Stomach (tissue), 9 donors: ENCODE results near the gene OBP2A. TPM values are rescaled to one million over a fixed set of nuclear protein-coding genes. Genes with fewer than 3 reads are reported as not detected.
"Not testable (repeated sequence)": the region's sequence is repeated elsewhere in the genome, so short reads cannot be mapped to it uniquely, and the experiment has no call there.

Experiments
- DNase-seq, 2 donors: peaks; one replicate each; pipeline versions ENCODE4 v3.0.0 to v3.0.0-alpha.2; 2013 to 2019
- H3K27ac ChIP-seq, 5 donors: fragments of 200-600 bp in 4 of 5; sonication (generic) in 4 of 5; one replicate each; pipeline ENCODE4 v1.5.1; 2013 to 2019; ENCODE audit warnings: mild to moderate bottlenecking in 1 of 5, moderate library complexity in 1 of 5
- H3K27me3 ChIP-seq, 3 donors: fragments of 200-600 bp; sonication (generic); one replicate each; pipeline ENCODE4 v1.5.1; 2017 to 2019; ENCODE audit warnings: mixed run types in 1 of 3
- H3K36me3 ChIP-seq, 4 donors: fragments of 200-600 bp; sonication (generic); 1 replicate in 3 of 4; 2 replicates in 1 of 4; pipeline ENCODE4 v1.5.1; 2016 to 2019
- H3K4me1 ChIP-seq, 4 donors: fragments of 200-600 bp; sonication (generic); one replicate each; pipeline ENCODE4 v1.5.1; 2016 to 2019
- H3K4me3 ChIP-seq, 4 donors: fragments of 200-600 bp; sonication (generic) in 3 of 4; one replicate each; pipeline ENCODE4 v1.5.1; 2016 to 2019; ENCODE audit warnings: mild to moderate bottlenecking in 1 of 4
- H3K9me3 ChIP-seq, 4 donors: fragments of 200-600 bp; sonication (generic); one replicate each; pipeline ENCODE4 v1.5.1; 2016 to 2019
- EP300 ChIP-seq: sonication (generic); formaldehyde crosslinking; IDR thresholded peaks from one replicate; pipeline ENCODE4 v1.6.1; 2017; ENCODE audit warnings: antibody characterized with exemption
- POLR2A ChIP-seq, 4 donors: fragments of 450-650 bp; IDR thresholded peaks; one replicate each; pipeline ENCODE4 v1.6.1; 2016; ENCODE audit warnings: antibody characterized with exemption in 4 of 4, control low read depth in 2 of 4, mild to moderate bottlenecking in 1 of 4, moderate library complexity in 1 of 4
- POLR2AphosphoS5 ChIP-seq, 3 donors: sonication (generic); formaldehyde crosslinking; IDR thresholded peaks; one replicate each; pipeline ENCODE4 v1.6.1; 2016; ENCODE audit warnings: antibody characterized with exemption in 3 of 3
- WGBS, 5 donors: extraction: QIAGEN DNeasy Blood & Tissue Kit in 3 of 5; methylation state at CpG; one replicate each; pipeline versions ENCODE4 v1.1.5 to v1.1.7; 2013 to 2018; 5-methylcytosine and 5-hydroxymethylcytosine counted together
- intact Hi-C: fragments of 100-400 bp; cut with DNase I; formaldehyde crosslinking; loops from one replicate; pipeline ENCODE4 v1.15.1; 2023; ENCODE audit warnings: low total_unique reads
- polyA plus RNA-seq, 3 donors: library from polyadenylated mRNA; stranded (reverse); fragments of 200-250 nt; gene quantifications; one replicate each; pipeline ENCODE4 v1.2.3, GENCODE V29; 2013
- total RNA-seq, 5 donors: library from RNA; depleted of rRNA; stranded (reverse); fragments of >200 nt; gene quantifications; one replicate each; pipeline versions ENCODE4 v1.1.0 to v1.2.3, GENCODE V29; 2014 to 2016
- TF ChIP-seq, protein P1 (sequence below), 7 experiments: fragments of 450-650 bp in 4 of 7; fragments of 200-600 bp in 3 of 7; sonication (generic) in 3 of 7; IDR thresholded peaks; one replicate each; pipeline ENCODE4 v1.5.1; 2016 to 2019; ENCODE audit warnings: antibody characterized with exemption in 7 of 7, control low read depth in 2 of 7, mild to moderate bottlenecking in 1 of 7
- donor health status: healthy with polysubstance abuse.
- donor health status: Bipolar disorder and iron deficiency.
- donor health status: healthy.

Gene OBP2A
- total and polyA plus RNA-seq, 8 donors: not detected

DNA sequence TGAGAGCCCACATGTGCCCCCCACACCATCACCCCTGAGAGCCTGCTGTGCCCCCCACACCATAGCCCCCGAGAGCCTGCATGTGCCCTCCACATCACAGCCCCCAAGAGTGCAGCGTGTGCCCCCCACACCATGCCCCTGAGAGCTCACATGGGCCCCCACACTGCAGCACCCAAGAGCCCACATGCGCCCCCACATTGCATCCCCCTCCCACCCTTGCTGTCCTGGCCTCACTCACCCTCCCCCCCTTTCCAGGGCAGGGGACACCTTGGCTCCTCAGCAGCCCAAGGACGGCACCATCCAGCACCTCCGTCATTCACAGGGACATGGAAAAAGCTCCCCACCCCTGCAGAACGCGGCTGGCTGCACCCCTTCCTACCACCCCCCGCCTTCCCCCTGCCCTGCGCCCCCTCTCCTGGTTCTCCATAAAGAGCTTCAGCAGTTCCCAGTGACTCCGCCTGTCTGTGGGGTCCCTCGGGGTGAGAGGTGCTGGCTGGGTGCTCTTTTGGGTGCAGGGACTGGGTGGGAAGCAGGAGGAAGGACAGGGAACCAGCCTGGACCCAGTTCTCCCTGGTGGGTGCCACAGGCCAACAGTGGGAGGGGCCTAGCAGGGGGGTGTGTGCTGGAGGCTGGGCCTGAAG is 19.7 kb upstream of the OBP2A start:
- Histone ChIP-seq H3K4me3 (no peak overlapping the region), H3K27me3 (peaks cover 0 to 70% (median 13%) of the 10 kb centered on the region in 3 donors), H3K36me3 (no peaks in the 10 kb centered on the region), H3K27ac (no peak overlapping the region), H3K4me1 (no peaks in the 10 kb centered on the region), H3K9me3 (peaks cover 0 to 7% (median 0%) of the 10 kb centered on the region in 4 donors)
- 54 to 75% (median 74%) methylated on average over 6 to 11 of the region's 11 CpGs for WGBS, 5 donors
- intact Hi-C loops: no loop called here
- TF ChIP-seq POLR2AphosphoS5 (IDR thresholded peaks at IDR 0.05) (no peak), EP300 (no peak), POLR2A (IDR thresholded peaks at IDR 0.05) (no peak)
- TF ChIP-seq, protein P1, sequence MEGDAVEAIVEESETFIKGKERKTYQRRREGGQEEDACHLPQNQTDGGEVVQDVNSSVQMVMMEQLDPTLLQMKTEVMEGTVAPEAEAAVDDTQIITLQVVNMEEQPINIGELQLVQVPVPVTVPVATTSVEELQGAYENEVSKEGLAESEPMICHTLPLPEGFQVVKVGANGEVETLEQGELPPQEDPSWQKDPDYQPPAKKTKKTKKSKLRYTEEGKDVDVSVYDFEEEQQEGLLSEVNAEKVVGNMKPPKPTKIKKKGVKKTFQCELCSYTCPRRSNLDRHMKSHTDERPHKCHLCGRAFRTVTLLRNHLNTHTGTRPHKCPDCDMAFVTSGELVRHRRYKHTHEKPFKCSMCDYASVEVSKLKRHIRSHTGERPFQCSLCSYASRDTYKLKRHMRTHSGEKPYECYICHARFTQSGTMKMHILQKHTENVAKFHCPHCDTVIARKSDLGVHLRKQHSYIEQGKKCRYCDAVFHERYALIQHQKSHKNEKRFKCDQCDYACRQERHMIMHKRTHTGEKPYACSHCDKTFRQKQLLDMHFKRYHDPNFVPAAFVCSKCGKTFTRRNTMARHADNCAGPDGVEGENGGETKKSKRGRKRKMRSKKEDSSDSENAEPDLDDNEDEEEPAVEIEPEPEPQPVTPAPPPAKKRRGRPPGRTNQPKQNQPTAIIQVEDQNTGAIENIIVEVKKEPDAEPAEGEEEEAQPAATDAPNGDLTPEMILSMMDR (IDR thresholded peaks at IDR 0.05): no peak
- peak in 1 of 2 donors; percentile 21 for DNase-seq

DNA sequence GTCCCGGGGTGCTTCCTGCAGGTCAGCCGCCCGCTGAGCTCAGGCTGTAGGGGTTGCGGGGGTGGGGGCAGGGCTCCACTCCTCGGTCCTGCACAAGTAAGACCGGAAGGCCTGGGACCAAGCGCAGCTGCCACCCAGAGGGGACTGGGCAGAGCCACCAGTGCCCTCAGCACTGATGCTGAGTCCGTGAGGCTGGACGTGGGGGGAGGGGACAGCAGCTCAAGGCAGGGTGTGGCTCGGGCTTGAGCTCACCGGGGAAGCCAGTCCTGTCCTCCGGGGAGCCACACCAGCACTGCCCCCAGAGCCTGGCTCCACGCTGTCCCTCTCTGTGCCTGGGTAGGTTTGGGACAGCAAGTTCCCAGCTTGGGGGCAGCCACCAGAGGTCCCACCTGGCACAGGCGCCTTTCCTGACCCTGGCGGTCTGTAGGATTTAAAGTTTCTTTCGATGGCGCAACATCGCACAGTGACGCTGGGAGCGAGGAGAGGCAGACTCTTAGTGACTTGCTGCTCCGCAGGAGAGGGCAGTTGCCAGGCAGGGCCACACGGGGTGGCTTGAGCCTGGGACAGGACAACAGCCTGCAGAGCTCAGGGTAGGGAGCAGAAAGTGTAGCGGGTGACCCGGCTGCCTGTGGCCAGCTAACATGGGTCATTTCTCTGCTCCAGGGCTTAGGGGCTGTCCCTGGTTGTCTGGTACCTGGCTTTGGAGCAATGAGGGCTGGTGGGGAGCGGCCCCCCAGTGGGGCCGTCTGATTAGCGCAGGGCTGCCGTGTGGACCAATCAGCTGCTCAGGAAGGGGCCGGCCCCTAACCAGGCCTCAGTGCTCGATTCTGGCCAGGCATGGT is 19.0 kb upstream of the OBP2A start:
- peak in 1 of 2 donors; percentile 18 for DNase-seq
- Histone ChIP-seq H3K9me3 (peaks cover 0 to 7% (median 0%) of the 10 kb centered on the region in 4 donors), H3K27ac (no peak overlapping the region), H3K4me3 (no peak overlapping the region), H3K4me1 (no peaks in the 10 kb centered on the region), H3K27me3 (peaks cover 0 to 69% (median 8%) of the 10 kb centered on the region in 3 donors), H3K36me3 (no peaks in the 10 kb centered on the region)
- TF ChIP-seq, protein P1 (IDR thresholded peaks at IDR 0.05): no peak
- TF ChIP-seq POLR2AphosphoS5 (IDR thresholded peaks at IDR 0.05) (no peak), EP300 (no peak), POLR2A (IDR thresholded peaks at IDR 0.05) (no peak)
- WGBS, 5 donors: 61 to 67% (median 64%) methylated on average over 22 to 30 of the region's 30 CpGs
- intact Hi-C loops: no loop called here

DNA sequence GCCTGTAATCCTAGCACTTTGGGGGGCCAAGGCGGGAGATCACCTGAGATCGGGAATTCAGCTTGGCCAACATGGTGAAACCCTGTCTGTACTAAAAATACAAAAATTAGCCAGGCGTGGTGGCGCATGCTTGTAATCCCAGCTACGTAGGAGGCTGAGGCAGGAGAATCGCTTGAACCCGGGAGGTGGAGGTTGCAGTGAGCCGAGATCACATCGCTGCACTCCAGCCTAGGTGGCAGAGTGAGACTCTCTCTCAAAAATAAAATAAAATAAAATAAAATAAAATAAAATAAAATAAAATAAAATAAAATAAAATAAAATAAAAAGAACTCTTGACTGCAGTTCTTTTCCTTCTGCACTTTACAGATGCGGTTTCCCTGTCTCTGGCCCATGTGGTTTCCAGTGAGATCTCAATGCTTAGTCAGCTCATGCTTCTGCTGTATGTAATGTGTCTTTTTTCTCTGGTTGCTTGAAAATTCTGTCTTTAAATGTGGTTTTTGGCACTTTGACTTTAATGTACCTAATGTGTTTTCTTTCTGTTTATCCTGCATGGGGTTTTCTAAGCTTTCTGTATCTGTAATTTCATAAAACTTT is 17.0 kb upstream of the OBP2A start:
- H3K4me1 ChIP-seq, DNase-seq, H3K4me3 ChIP-seq, H3K36me3 ChIP-seq, H3K27ac ChIP-seq, intact Hi-C loops, H3K9me3 ChIP-seq: not testable (repeated sequence)
- peaks cover 0 to 58% (median 2%) of the 10 kb centered on the region in 3 donors for H3K27me3 ChIP-seq
- WGBS, 5 donors: 92 to 97% (median 95%) methylated on average over 10 of the region's 10 CpGs

GRCh38 chr9:135530146-135530545 is 15.8 kb upstream of the OBP2A start:
- 60 to 77% (median 69%) methylated on average over 5 of the region's 5 CpGs for WGBS, 5 donors
- no peaks in the 10 kb centered on the region for H3K36me3 ChIP-seq
- intact Hi-C loops: no loop called here
- H3K9me3 ChIP-seq: peaks cover 0 to 7% (median 0%) of the 10 kb centered on the region in 4 donors
- TF ChIP-seq EP300: no peak
- TF ChIP-seq, protein P1 (IDR thresholded peaks at IDR 0.05): no peak
- TF ChIP-seq POLR2AphosphoS5 (IDR thresholded peaks at IDR 0.05): no peak
- no peak for TF ChIP-seq POLR2A (IDR thresholded peaks at IDR 0.05)
- no peak overlapping the region for H3K4me3 ChIP-seq
- H3K4me1 ChIP-seq: no peaks in the 10 kb centered on the region
- H3K27me3 ChIP-seq: peaks cover 0 to 55% (median 0%) of the 10 kb centered on the region in 3 donors
- no peak overlapping the region for H3K27ac ChIP-seq
- peak in 1 of 2 donors; percentile 19 for DNase-seq
